Coronary artery (tissue), 2 donors: ENCODE measurements around the gene MARCHF5.
"Not testable (repeated sequence)": the region's sequence is repeated elsewhere in the genome, so short reads cannot be mapped to it uniquely, and the experiment has no call there.

Experiments
- DNase-seq: peaks from one replicate; pipeline ENCODE4 v3.0.0-alpha.2; 2017; ENCODE audit warnings: low spot score
- H3K27ac ChIP-seq, 2 donors: fragments of 200-600 bp; sonication (generic); one replicate each; pipeline ENCODE4 v1.5.1; 2016 to 2019
- H3K4me3 ChIP-seq: fragments of 200-600 bp; sonication (generic); 2 replicates; pipeline ENCODE4 v1.5.1; 2016; ENCODE audit warnings: mild to moderate bottlenecking, moderate library complexity
- TF ChIP-seq, protein P1 (sequence below): fragments of 200-600 bp; sonication (generic); IDR thresholded peaks from one replicate; pipeline ENCODE4 v1.5.1; 2019; ENCODE audit warnings: antibody characterized with exemption

Gene MARCHF5

DNA sequence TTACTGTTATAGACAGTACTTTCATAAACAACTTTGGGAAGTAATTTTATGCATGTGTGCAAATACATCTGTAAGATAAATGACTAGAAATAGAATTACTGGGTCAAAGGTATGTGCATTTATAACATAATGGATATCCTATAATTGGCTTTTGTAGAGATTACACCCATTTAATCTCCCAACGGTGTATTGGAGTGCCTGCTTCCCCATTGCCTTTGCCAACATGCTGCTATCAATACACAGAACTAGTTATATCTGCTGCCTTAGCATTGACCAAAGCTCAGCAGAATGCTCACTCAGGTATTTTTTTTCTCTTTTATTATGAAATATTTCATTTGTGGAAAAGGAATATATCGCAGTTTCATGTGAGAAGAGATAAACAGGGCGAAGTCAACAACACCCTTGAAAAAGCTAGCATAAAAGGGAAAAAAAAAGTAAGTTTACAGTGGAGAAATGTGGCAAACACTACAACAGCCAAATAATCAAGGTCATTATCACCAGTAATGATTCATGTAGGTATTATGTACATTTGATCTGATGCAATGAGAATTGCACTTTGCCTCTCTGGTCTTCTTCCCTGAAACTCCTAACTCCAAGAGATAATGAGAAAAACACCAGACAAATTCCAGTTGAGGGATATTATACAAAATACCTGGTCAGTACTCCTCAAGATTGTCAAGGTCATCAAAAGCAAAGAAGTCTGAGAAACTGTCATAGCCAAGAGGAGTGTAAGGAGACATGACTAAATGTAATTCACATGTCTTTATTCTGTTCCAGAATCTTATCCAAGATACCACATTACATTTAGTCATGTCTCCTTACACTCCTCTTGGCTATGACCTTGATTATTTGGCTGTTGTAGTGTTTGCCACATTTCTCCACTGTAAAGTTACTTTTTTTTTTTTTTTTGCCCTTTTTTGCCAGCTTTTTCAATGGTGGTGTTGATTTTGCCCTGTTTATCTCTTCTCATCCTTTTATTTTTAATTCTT, 36.8 kb downstream of the MARCHF5 start:
- Histone ChIP-seq H3K27ac (no peak overlapping the region), H3K4me3 (no peak overlapping the region)
- no peak for DNase-seq
- TF ChIP-seq, protein P1, sequence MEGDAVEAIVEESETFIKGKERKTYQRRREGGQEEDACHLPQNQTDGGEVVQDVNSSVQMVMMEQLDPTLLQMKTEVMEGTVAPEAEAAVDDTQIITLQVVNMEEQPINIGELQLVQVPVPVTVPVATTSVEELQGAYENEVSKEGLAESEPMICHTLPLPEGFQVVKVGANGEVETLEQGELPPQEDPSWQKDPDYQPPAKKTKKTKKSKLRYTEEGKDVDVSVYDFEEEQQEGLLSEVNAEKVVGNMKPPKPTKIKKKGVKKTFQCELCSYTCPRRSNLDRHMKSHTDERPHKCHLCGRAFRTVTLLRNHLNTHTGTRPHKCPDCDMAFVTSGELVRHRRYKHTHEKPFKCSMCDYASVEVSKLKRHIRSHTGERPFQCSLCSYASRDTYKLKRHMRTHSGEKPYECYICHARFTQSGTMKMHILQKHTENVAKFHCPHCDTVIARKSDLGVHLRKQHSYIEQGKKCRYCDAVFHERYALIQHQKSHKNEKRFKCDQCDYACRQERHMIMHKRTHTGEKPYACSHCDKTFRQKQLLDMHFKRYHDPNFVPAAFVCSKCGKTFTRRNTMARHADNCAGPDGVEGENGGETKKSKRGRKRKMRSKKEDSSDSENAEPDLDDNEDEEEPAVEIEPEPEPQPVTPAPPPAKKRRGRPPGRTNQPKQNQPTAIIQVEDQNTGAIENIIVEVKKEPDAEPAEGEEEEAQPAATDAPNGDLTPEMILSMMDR, result no peak

DNA sequence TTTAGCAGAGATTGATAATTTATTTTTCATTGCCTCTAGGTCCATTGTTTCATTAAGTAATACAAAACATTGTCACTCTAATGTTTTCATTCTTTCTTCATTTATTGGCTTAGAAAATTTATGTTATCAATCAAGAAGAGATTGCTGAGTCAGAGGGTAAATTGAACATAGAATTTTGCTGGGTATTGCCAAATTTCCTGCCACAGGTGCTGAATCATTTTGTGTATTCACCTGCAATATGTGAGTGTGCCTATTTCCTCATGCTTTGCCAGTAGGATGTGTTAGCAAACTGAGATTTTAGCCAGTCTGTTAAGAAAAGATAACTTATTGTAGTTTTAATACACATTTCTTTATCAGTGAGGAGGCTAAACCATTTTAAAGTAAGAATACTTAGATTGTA, 38.0 kb downstream of the MARCHF5 start:
- Histone ChIP-seq H3K27ac (no peak overlapping the region), H3K4me3 (no peak overlapping the region)
- DNase-seq, result no peak
- TF ChIP-seq, protein P1, result no peak

DNA sequence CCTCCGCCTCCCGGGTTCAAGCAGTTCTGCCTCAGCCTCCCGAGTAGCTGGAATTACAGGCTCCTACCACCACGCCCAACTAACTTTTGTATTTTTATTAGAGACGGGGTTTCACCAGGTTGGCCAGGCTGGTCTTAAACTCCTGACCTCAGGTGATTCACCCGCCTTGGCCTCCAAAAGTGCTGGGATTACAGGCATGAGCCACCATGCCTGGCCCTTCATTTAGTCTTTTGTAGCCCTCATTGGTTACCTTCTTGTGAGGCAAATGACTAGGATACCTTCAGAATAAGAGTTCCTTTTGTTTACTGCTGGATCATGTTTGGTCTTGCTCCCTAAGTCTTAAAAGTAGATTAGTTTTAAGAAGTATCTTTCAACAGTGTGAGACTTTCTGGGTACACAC, 39.0 kb downstream of the MARCHF5 start:
- DNase-seq, result not testable (repeated sequence)

DNA sequence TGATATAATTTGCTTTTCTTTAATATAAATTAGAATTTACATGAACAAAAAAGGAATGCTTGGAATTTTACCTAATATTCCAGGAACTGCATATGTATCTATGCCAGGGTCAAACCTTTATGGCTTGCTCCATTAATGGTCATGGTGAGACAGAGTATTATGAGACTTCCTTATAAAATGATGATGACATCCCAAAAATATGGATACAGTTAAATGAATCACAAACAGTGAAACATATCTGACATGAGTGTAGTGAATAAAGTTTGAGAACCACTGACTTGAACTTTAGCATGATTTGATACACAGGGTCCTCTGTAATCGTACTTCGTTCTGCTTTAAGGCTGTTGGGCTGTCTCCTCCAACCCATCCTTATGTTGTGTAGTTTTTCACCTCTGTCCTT, 51.8 kb downstream of the MARCHF5 start:
- H3K4me3 ChIP-seq, result no peak overlapping the region
- no peak overlapping the region for H3K27ac ChIP-seq
- no peak for DNase-seq
- TF ChIP-seq, protein P1, result no peak

More for the DNA sequence above, 39.0 kb downstream of the MARCHF5 start:
- H3K4me3 ChIP-seq, H3K27ac ChIP-seq: not testable (repeated sequence)

DNA sequence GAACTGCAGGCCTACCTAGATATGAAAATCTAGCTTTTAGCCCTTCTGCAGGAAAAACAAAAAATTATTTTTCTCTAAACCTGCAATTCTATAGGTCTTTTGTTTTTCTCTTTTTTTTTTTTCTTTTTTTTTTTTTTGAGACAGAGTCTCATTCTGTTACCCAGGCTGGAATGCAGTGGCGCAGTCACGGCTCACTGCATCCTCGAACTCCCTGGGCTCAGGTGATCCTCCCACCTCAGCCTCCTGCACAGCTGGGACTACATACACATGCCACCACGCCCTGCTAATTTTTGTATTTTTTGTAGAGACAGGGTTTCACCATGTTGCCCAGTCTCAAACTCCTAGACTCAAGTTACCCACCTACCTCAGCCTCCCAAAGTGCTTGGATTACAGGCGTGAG, 54.6 kb downstream of the MARCHF5 start:
- DNase-seq, H3K27ac ChIP-seq, H3K4me3 ChIP-seq: not testable (repeated sequence)

DNA sequence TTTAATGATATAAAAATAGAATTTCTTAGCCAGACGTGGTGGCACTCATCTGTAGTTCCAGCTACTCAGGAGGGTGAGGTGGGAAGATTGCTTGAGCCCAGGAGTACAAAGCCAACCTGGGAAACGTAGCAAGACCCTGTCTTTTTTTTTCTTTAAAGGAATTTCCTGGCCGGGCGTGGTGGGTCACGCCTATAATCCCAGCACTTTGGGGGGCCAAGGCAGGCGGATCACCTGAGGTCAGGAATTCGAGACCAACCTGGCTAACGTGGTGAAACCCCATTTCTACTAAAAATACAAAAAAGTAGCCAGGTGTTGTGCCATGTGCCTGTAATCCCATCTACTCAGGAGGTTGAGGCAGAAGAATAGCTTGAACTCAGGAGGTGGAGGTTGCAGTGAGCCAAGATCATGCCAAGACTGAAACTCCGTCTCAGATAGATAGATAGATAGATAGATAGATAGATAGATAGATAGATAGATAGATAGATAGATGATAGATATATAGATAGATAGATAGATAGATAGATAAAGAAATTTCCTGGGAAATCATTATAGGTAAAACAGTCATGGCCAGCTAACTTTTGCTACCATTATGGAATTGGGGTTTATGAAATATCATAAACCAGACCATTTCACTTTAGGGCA, 56.2 kb downstream of the MARCHF5 start:
- not testable (repeated sequence) for DNase-seq, H3K4me3 ChIP-seq, H3K27ac ChIP-seq

DNA sequence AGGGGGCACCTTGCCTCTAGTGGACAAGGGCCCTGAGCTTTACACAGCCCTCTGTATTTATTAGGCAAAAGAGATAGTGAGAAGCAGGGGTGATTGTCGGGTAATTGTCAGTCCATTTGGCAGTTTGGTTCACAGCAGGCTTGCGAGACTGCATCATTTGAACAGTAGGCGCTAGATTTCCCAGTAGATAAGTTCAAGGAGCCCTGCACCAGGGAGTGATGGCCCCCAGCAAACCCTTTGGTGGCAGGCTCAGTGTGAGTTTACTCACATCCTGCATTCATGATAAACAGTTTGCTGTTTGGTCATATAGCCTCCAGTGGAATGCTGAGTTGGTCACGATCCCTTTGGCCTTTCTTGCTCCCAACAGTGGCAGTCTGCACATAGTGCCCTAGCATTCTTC, 59.4 kb downstream of the MARCHF5 start:
- Histone ChIP-seq H3K4me3 (no peak overlapping the region), H3K27ac (no peak overlapping the region)
- DNase-seq, result no peak
- TF ChIP-seq, protein P1, result no peak

DNA sequence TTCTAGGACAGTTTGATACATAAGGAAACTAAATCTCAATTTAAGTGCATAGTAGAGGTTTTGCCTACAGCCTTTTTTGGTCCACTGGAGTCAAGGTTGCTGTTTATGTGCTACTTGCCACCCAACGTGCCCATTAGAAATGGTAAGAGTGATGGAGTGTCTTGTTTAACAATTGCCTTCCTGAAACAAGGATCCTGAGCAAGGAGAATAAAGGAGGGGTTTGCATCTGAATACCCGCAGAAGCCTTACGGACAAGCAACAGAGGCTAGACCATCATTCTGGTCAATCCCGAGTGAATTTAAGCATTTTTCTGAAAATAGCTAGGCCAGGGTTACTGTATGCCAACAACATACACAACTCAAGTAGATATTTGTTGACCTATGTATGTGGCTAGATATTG, 63.6 kb downstream of the MARCHF5 start:
- H3K4me3 ChIP-seq, result no peak overlapping the region
- TF ChIP-seq, protein P1, result no peak
- no peak overlapping the region for H3K27ac ChIP-seq
- no peak for DNase-seq
